A549 (cell line): ENCODE data around the gene SNX11. TPM values are rescaled to one million over a fixed set of nuclear protein-coding genes. Genes with fewer than 3 reads are reported as not detected.

Experiments used
- ATAC-seq, 2 experiments: fragments of 200-7000 bp in 1 of 2; fragments of >200 bp in 1 of 2; cut with Nextera tagmentation in 1 of 2; cut with Tn5 transposase in 1 of 2; 3 replicates each; pipeline versions ENCODE4 v1.8.0 to v1.9.1; 2018 to 2020; ENCODE audit warnings: mild to moderate bottlenecking in 1 of 2, moderate library complexity in 1 of 2
- CTCF ChIA-PET: fragments of 300-600 bp; sonication (Branson Sonifier 250); formaldehyde crosslinking; extraction: SDS; loops from one replicate; lab custom pipeline; 2021; ENCODE audit warnings: antibody characterized with exemption, inconsistent platforms; lab: Yijun Ruan, JAX
- POLR2A ChIA-PET: fragments of 350-600 bp; formaldehyde crosslinking; extraction: SDS; loops from one replicate; lab custom pipeline; 2021; ENCODE audit warnings: antibody characterized with exemption, inconsistent platforms; lab: Yijun Ruan, JAX
- DNase-seq, 2 experiments: peaks; one replicate each; pipeline versions ENCODE4 v3.0.0 to v3.0.0-alpha.2; 2011 to 2016; ENCODE audit warnings: low read depth in 1 of 2, low spot score in 1 of 2
- FAIRE-seq: peaks from 2 replicates; lab custom pipeline; 2011; peaks lifted over from hg19 to GRCh38; lab: Jason Lieb, UNC
- H3K27ac ChIP-seq, 2 experiments: fragments of >200 bp; sonication (Bioruptor Twin); formaldehyde crosslinking; 3 replicates each; pipeline ENCODE4 v1.5.1; 2016 to 2017
- H3K4me1 ChIP-seq: fragments of >200 bp; sonication (Bioruptor Twin); formaldehyde crosslinking; 3 replicates; pipeline ENCODE4 v1.6.1; 2016
- H3K4me2 ChIP-seq: fragments of >200 bp; sonication (Bioruptor Twin); formaldehyde crosslinking; 3 replicates; pipeline ENCODE4 v1.6.1; 2016
- H3K4me3 ChIP-seq: fragments of >200 bp; sonication (Bioruptor Twin); formaldehyde crosslinking; 3 replicates; pipeline ENCODE4 v1.5.1; 2016
- H3K9me3 ChIP-seq: fragments of >200 bp; sonication (Bioruptor Twin); formaldehyde crosslinking; 3 replicates; pipeline ENCODE4 v1.6.1; 2016
- BCL3 ChIP-seq: fragments of >200 bp; sonication (Bioruptor Twin); formaldehyde crosslinking; IDR thresholded peaks from 3 replicates; pipeline ENCODE4 v1.6.1; 2016
- CBX8 ChIP-seq: fragments of 200-600 bp; sonication (generic); IDR thresholded peaks from 2 replicates; pipeline ENCODE4 v1.6.1; 2016
- CHD4 ChIP-seq: fragments of 200-600 bp; sonication (generic); IDR thresholded peaks from 2 replicates; pipeline ENCODE4 v1.6.1; 2016; ENCODE audit warnings: antibody characterized with exemption, mild to moderate bottlenecking, borderline replicate concordance
- EHF ChIP-seq: fragments of 250-450 bp; sonication (Bioruptor Pico); IDR thresholded peaks from 2 replicates; pipeline ENCODE4 v1.5.0; 2020; ENCODE audit warnings: mild to moderate bottlenecking
- EHMT2 ChIP-seq: fragments of 200-600 bp; sonication (generic); IDR thresholded peaks from 2 replicates; pipeline ENCODE4 v1.6.1; 2016; ENCODE audit warnings: antibody characterized with exemption, low read depth, mild to moderate bottlenecking, moderate library complexity
- ELK1 ChIP-seq: fragments of 150-350 bp; IDR thresholded peaks from 2 replicates; pipeline ENCODE4 v1.6.1; 2014; ENCODE audit warnings: low read depth, mild to moderate bottlenecking, low read length
- HDAC2 ChIP-seq: fragments of 200-600 bp; sonication (generic); IDR thresholded peaks from 2 replicates; pipeline ENCODE4 v1.6.1; 2016
- HMGXB4 ChIP-seq: fragments of 250-450 bp; sonication (Bioruptor Pico); IDR thresholded peaks from 2 replicates; pipeline ENCODE4 v1.5.0; 2021; ENCODE audit warnings: mild to moderate bottlenecking, moderate library complexity, borderline replicate concordance
- HOXB5 ChIP-seq: fragments of 250-450 bp; sonication (Bioruptor Pico); IDR thresholded peaks from 2 replicates; pipeline ENCODE4 v1.5.0; 2020; ENCODE audit warnings: mild to moderate bottlenecking, moderate library complexity
- JUN ChIP-seq, 2 experiments: fragments of >200 bp; sonication (Bioruptor Twin); formaldehyde crosslinking; IDR thresholded peaks; 2 replicates in 1 of 2; 3 replicates in 1 of 2; pipeline ENCODE4 v1.6.1; 2016 to 2017
- JUNB ChIP-seq: fragments of >200 bp; sonication (Bioruptor Twin); formaldehyde crosslinking; IDR thresholded peaks from 2 replicates; pipeline ENCODE4 v1.6.1; 2016
- KDM1A ChIP-seq: fragments of 200-600 bp; sonication (generic); IDR thresholded peaks from 2 replicates; pipeline ENCODE4 v1.6.1; 2016; ENCODE audit warnings: low read depth, mild to moderate bottlenecking
- KDM5A ChIP-seq: fragments of 200-600 bp; sonication (generic); IDR thresholded peaks from 2 replicates; pipeline ENCODE4 v1.6.1; 2016; ENCODE audit warnings: antibody characterized with exemption, mild to moderate bottlenecking
- MAFK ChIP-seq: fragments of 450-650 bp; IDR thresholded peaks from 2 replicates; pipeline ENCODE4 v1.6.1; 2014; ENCODE audit not compliant: partially characterized antibody
- MAX ChIP-seq: IDR thresholded peaks from 2 replicates; pipeline ENCODE4 v1.6.1; 2012
- MAZ ChIP-seq: fragments of 150-350 bp; IDR thresholded peaks from 2 replicates; pipeline ENCODE4 v1.6.1; 2014; ENCODE audit warnings: antibody characterized with exemption, low read depth, low read length, borderline replicate concordance
- NFE2L2 ChIP-seq: fragments of 150-350 bp; conservative IDR thresholded peaks from 2 replicates; pipeline ENCODE4 v1.6.1; 2014; ENCODE audit warnings: low read length
- NPAS2 ChIP-seq: fragments of 250-450 bp; sonication (Bioruptor Pico); IDR thresholded peaks from 2 replicates; pipeline ENCODE4 v1.8.0; 2022; ENCODE audit warnings: mild to moderate bottlenecking, moderate library complexity, borderline replicate concordance
- NR3C1 ChIP-seq: fragments of >200 bp; sonication (Bioruptor Twin); formaldehyde crosslinking; IDR thresholded peaks from 3 replicates; pipeline ENCODE4 v1.6.1; 2017
- PBX3 ChIP-seq: IDR thresholded peaks from 2 replicates; pipeline ENCODE4 v1.6.1; 2012
- POLR2A ChIP-seq: IDR thresholded peaks from 2 replicates; pipeline ENCODE4 v1.6.1; 2012; ENCODE audit warnings: mild to moderate bottlenecking, low read length
- POLR2AphosphoS2 ChIP-seq: conservative IDR thresholded peaks from 2 replicates; pipeline ENCODE4 v1.6.1; 2012; ENCODE audit warnings: low read length, improper control_type of control experiment, inconsistent platforms
- RARB ChIP-seq: fragments of 250-450 bp; sonication (Bioruptor Pico); IDR thresholded peaks from 2 replicates; pipeline ENCODE4 v1.8.0; 2021; ENCODE audit warnings: mild to moderate bottlenecking, moderate library complexity
- RCOR1 ChIP-seq: fragments of 150-350 bp; IDR thresholded peaks from 2 replicates; pipeline ENCODE4 v1.6.1; 2014; ENCODE audit warnings: antibody characterized with exemption, low read length, low read depth
- TP53 ChIP-seq: fragments of 250-450 bp; sonication (Bioruptor Pico); IDR thresholded peaks from 2 replicates; pipeline ENCODE4 v1.5.0; 2021; ENCODE audit warnings: mild to moderate bottlenecking, moderate library complexity
- USF2 ChIP-seq: fragments of 450-650 bp; IDR thresholded peaks from 2 replicates; pipeline ENCODE4 v1.6.1; 2014; ENCODE audit warnings: antibody characterized with exemption
- ZSCAN20 ChIP-seq: fragments of 250-450 bp; sonication (Bioruptor Pico); IDR thresholded peaks from 2 replicates; pipeline ENCODE4 v1.8.0; 2022; ENCODE audit warnings: mild to moderate bottlenecking, moderate library complexity
- WGBS: methylation state at CpG from one replicate; pipeline ENCODE4 v1.1.6; 2017; ENCODE audit errors: missing lambda C conversion rate; 5-methylcytosine and 5-hydroxymethylcytosine counted together
- polyA plus RNA-seq, 4 experiments: library from polyadenylated mRNA; depleted of rRNA in 3 of 4; stranded (reverse); fragments of >200 nt; fragmentation: RNase III in 1 of 4; extraction: RNeasy Plus Mini Kit Qiagen cat#74134 plus additional on column Dnase treatment in 1 of 4; gene quantifications; 2 replicates in 3 of 4; 3 replicates in 1 of 4; pipeline ENCODE4 v1.2.3, GENCODE V29; 2011 to 2017

The SNX11 gene
- polyA plus RNA-seq, 2 of the 4 experiments (the other 2 are of a cell fraction) = 22.3 to 28.4 TPM

- DNase-seq (no peak), ATAC-seq (no peak), FAIRE-seq (no peak)
- CTCF ChIA-PET = interaction anchor here (0.7 to 46.6 kb wide), 3 partner anchors 10 to 288 kb away, joined by 3 to 1398 read pairs (median 1398); partner anchors contain the start of genes COPZ2 and NFE2L1
- Histone ChIP-seq H3K4me3 (no peak overlapping the region), H3K9me3 (no peaks in the 10 kb centered on the region), H3K4me1 (peaks cover 25% of the 10 kb centered on the region), H3K27ac (no peak overlapping the region), H3K4me2 (no peak overlapping the region)
- POLR2A ChIA-PET = interaction anchor here (0.6 to 5.4 kb wide), 2 partner anchors 11 to 84 kb away, joined by 5 to 57 read pairs; partner anchors contain the start of gene NFE2L1
- 95% methylated on average over 32 of the region's 32 CpGs for WGBS
- TF ChIP-seq RCOR1 = no peak
- TF ChIP-seq NFE2L2 = no peak
- no peak for TF ChIP-seq EHMT2
- no peak for TF ChIP-seq ELK1
- TF ChIP-seq KDM5A = no peak
- TF ChIP-seq HDAC2 = no peak
- no peak for TF ChIP-seq RARB
- TF ChIP-seq USF2 = no peak
- no peak for TF ChIP-seq PBX3
- no peak for TF ChIP-seq EHF (CRISPR knock-in tag)
- TF ChIP-seq MAFK = no peak
- TF ChIP-seq NR3C1 = no peak
- TF ChIP-seq POLR2AphosphoS2 = no peak
- TF ChIP-seq CHD4 = no peak
- TF ChIP-seq BCL3 = no peak
Observed at GRCh38 chr17:48059125-48059668, 48.4 kb upstream of the SNX11 start.

GRCh38 chr17:48060249-48060648 lies 47.3 kb upstream of the SNX11 start:
- 85% methylated on average over 7 of the region's 7 CpGs for WGBS
- FAIRE-seq (no peak), DNase-seq (no peak), ATAC-seq (no peak)
- no peak overlapping the region for H3K4me2 ChIP-seq
- ChIA-PET POLR2A (interaction anchor here (5.4 kb wide), 1 partner anchor 12 kb away, joined by 57 read pairs; the partner anchor contains the start of gene NFE2L1), CTCF (interaction anchor here (0.6 to 46.6 kb wide), 3 partner anchors 9 to 443 kb away, joined by 3 to 1398 read pairs (median 1398); partner anchors contain the start of genes COPZ2 and NFE2L1)
- H3K4me1 ChIP-seq = peaks cover 15% of the 10 kb centered on the region
- no peak overlapping the region for H3K4me3 ChIP-seq
- no peak overlapping the region for H3K27ac ChIP-seq
- no peaks in the 10 kb centered on the region for H3K9me3 ChIP-seq
- TF ChIP-seq EHF (CRISPR knock-in tag) = no peak
- TF ChIP-seq CHD4 = no peak
- no peak for TF ChIP-seq CBX8
- TF ChIP-seq JUNB = no peak
- TF ChIP-seq KDM5A = no peak
- TF ChIP-seq POLR2A = no peak

- DNase-seq = no peak
- no peak for ATAC-seq
- no peaks in the 10 kb centered on the region for H3K4me1 ChIP-seq
- H3K9me3 ChIP-seq = no peaks in the 10 kb centered on the region
- TF ChIP-seq HMGXB4 (CRISPR knock-in tag) (no peak), MAX (no peak), NPAS2 (no peak), EHMT2 (no peak), BCL3 (no peak), CBX8 (no peak), TP53 (no peak), HOXB5 (no peak), KDM1A (no peak), POLR2A (no peak), ZSCAN20 (no peak), JUN (IDR thresholded peaks at IDR 0.05) (no peak), MAZ (no peak)
- H3K4me3 ChIP-seq = no peak overlapping the region
- no peak overlapping the region for H3K27ac ChIP-seq
- POLR2A ChIA-PET = interaction anchor here (0.9 to 5.4 kb wide), 3 partner anchors 14 to 38 kb away, joined by 3 to 57 read pairs (median 4); partner anchors contain the start of gene NFE2L1
- CTCF ChIA-PET = interaction anchor here (1.8 to 46.6 kb wide), 3 partner anchors 7 to 35 kb away, joined by 4 to 1398 read pairs (median 1398); partner anchors contain the start of genes COPZ2 and NFE2L1
- FAIRE-seq = no peak
- 95% methylated on average over 7 of the region's 7 CpGs for WGBS
- H3K4me2 ChIP-seq = no peak overlapping the region
Observed at GRCh38 chr17:48062273-48062672, 45.3 kb upstream of the SNX11 start.
